Trophoblast cell (in vitro differentiated cells and primary cell): ENCODE data around the gene MUC6.

Experiments used
- DNase-seq, 2 donors: peaks; one replicate each; pipeline ENCODE4 v3.0.0-alpha.2; 2016
- H2AFZ ChIP-seq: 2 replicates; pipeline ENCODE4 v1.6.1; 2013; ENCODE audit warnings: low read length, moderate library complexity, mild to moderate bottlenecking; ENCODE audit not compliant: insufficient read depth, poor library complexity
- H2AK5ac ChIP-seq: 2 replicates; pipeline ENCODE4 v1.6.1; 2013; ENCODE audit warnings: mild to moderate bottlenecking, low read length
- H2BK120ac ChIP-seq: 2 replicates; pipeline ENCODE4 v1.6.1; 2013; ENCODE audit warnings: low read length, mild to moderate bottlenecking, moderate library complexity; ENCODE audit not compliant: insufficient read depth, poor library complexity
- H2BK12ac ChIP-seq: 2 replicates; pipeline ENCODE4 v1.6.1; 2013; ENCODE audit warnings: mild to moderate bottlenecking, low read length, moderate library complexity
- H2BK5ac ChIP-seq: 2 replicates; pipeline ENCODE4 v1.6.1; 2013; ENCODE audit warnings: low read length, low read depth, moderate library complexity, mild to moderate bottlenecking; ENCODE audit not compliant: poor library complexity
- H3K14ac ChIP-seq: 2 replicates; pipeline ENCODE4 v1.6.1; 2013; ENCODE audit warnings: mild to moderate bottlenecking, low read length
- H3K18ac ChIP-seq: 2 replicates; pipeline ENCODE4 v1.6.1; 2013; ENCODE audit warnings: mild to moderate bottlenecking, low read length
- H3K23ac ChIP-seq: 2 replicates; pipeline ENCODE4 v1.6.1; 2013; ENCODE audit warnings: low read length
- H3K27ac ChIP-seq: 2 replicates; pipeline ENCODE4 v1.5.1; 2013; ENCODE audit warnings: low read depth, mild to moderate bottlenecking, inconsistent platforms, low read length, moderate library complexity
- H3K27me3 ChIP-seq: 2 replicates; pipeline ENCODE4 v1.6.1; 2013; ENCODE audit warnings: inconsistent platforms, mild to moderate bottlenecking, low read length, moderate library complexity; ENCODE audit not compliant: insufficient read depth
- H3K36me3 ChIP-seq, 2 experiments: 1 replicate in 1 of 2; 2 replicates in 1 of 2; pipeline ENCODE4 v1.6.1; 2013; ENCODE audit warnings: low read length in 2 of 2, mild to moderate bottlenecking in 2 of 2, moderate library complexity in 1 of 2; ENCODE audit not compliant: insufficient read depth in 2 of 2, control insufficient read depth in 1 of 2
- H3K4ac ChIP-seq: 2 replicates; pipeline ENCODE4 v1.6.1; 2013; ENCODE audit warnings: low read depth, mild to moderate bottlenecking, low read length, moderate library complexity
- H3K4me1 ChIP-seq, 2 experiments: 1 replicate in 1 of 2; 2 replicates in 1 of 2; pipeline ENCODE4 v1.6.1; 2013; ENCODE audit warnings: low read length in 2 of 2, mild to moderate bottlenecking in 2 of 2, moderate library complexity in 1 of 2; ENCODE audit not compliant: insufficient read depth in 2 of 2, control insufficient read depth in 1 of 2
- H3K4me2 ChIP-seq: 2 replicates; pipeline ENCODE4 v1.6.1; 2013; ENCODE audit warnings: inconsistent platforms, mild to moderate bottlenecking, low read length, moderate library complexity
- H3K4me3 ChIP-seq: 2 replicates; pipeline ENCODE4 v1.5.1; 2013; ENCODE audit warnings: mild to moderate bottlenecking, low read depth, low read length, inconsistent platforms
- H3K79me1 ChIP-seq: one replicate; pipeline ENCODE4 v1.6.1; 2013; ENCODE audit warnings: low read length
- H3K79me2 ChIP-seq: 2 replicates; pipeline ENCODE4 v1.6.1; 2013; ENCODE audit warnings: low read length, mild to moderate bottlenecking; ENCODE audit not compliant: control insufficient read depth, insufficient read depth, poor library complexity
- H3K9ac ChIP-seq: 2 replicates; pipeline ENCODE4 v1.6.1; 2013; ENCODE audit warnings: mild to moderate bottlenecking, low read length
- H3K9me3 ChIP-seq: 2 replicates; pipeline ENCODE4 v1.6.1; 2013; ENCODE audit warnings: low read depth, mild to moderate bottlenecking, control low read depth, inconsistent platforms, low read length; ENCODE audit not compliant: insufficient read depth
- H4K12ac ChIP-seq: 2 replicates; pipeline ENCODE4 v1.6.1; 2013; ENCODE audit warnings: low read depth, mild to moderate bottlenecking, low read length, moderate library complexity
- H4K8ac ChIP-seq: 2 replicates; pipeline ENCODE4 v1.6.1; 2013; ENCODE audit warnings: low read depth, mild to moderate bottlenecking, low read length, moderate library complexity
- H4K91ac ChIP-seq: one replicate; pipeline ENCODE4 v1.6.1; 2013; ENCODE audit warnings: low read depth, mild to moderate bottlenecking, low read length, moderate library complexity
- WGBS: extraction: QIAGEN DNeasy Blood & Tissue Kit; methylation state at CpG from one replicate; pipeline ENCODE4 v1.1.7; 2013; ENCODE audit warnings: missing lambda C conversion rate; ENCODE audit not compliant: insufficient read length, insufficient coverage; ENCODE audit errors: extremely low coverage; 5-methylcytosine and 5-hydroxymethylcytosine counted together

The MUC6 gene

DNA sequence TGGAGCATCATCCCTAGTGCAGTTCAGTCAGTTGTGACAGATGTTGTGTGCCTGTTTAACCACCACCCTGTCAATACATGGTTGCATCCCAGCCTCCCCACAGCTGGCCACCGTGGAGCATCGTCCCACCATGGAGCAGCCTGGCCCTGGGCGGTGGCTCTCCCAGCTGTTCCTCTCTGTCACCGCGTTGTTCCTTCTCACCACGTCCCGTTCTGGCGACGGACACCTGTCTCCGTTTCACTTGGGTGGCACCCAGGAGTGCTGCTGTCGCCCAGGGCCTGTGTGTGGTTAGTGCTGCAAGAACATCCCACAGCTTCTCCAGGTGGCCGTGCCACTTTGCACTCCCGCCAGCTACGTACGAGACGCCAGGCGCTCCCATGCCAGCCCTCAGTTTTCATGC, 26.5 kb downstream of the MUC6 start:
- Histone ChIP-seq H2BK12ac (no peak overlapping the region), H3K14ac (no peak overlapping the region), H3K36me3 (peaks cover 65 to 74% of the 10 kb centered on the region in 2 experiments), H3K27me3 (no peaks in the 10 kb centered on the region), H2AFZ (no peak overlapping the region), H3K79me2 (no peaks in the 10 kb centered on the region), H4K8ac (no peak overlapping the region), H3K23ac (no peak overlapping the region), H2AK5ac (no peak overlapping the region), H3K79me1 (no peaks in the 10 kb centered on the region), H3K4ac (no peak overlapping the region), H4K91ac (no peak overlapping the region), H3K18ac (no peak overlapping the region), H3K27ac (no peak overlapping the region), H3K4me1 (no peaks in the 10 kb centered on the region), H2BK120ac (no peak overlapping the region), H2BK5ac (no peak overlapping the region), H3K4me2 (no peak overlapping the region), H3K9ac (no peak overlapping the region), H3K4me3 (no peak overlapping the region), H3K9me3 (peaks cover 3% of the 10 kb centered on the region), H4K12ac (no peak overlapping the region)
- WGBS = no CpG with 5 or more reads among the region's 17 CpGs
- DNase-seq = no peak

- H3K23ac ChIP-seq = no peak overlapping the region
- H2BK120ac ChIP-seq = no peak overlapping the region
Observed at GRCh38 chr11:1009371-1009770, 27.1 kb downstream of the MUC6 start.

GRCh38 chr11:1008803-1009145, 27.7 kb downstream of the MUC6 start:
- Histone ChIP-seq H3K79me2 (no peaks in the 10 kb centered on the region), H3K4me1 (no peaks in the 10 kb centered on the region), H3K36me3 (peaks cover 71 to 82% of the 10 kb centered on the region in 2 experiments), H4K12ac (no peak overlapping the region), H2BK12ac (no peak overlapping the region), H3K4me2 (no peak overlapping the region), H3K27ac (no peak overlapping the region), H3K27me3 (no peaks in the 10 kb centered on the region), H3K79me1 (no peaks in the 10 kb centered on the region), H3K4me3 (no peak overlapping the region), H3K18ac (no peak overlapping the region), H2BK5ac (no peak overlapping the region), H3K23ac (no peak overlapping the region), H3K14ac (no peak overlapping the region), H2AK5ac (no peak overlapping the region), H4K8ac (no peak overlapping the region), H3K9ac (no peak overlapping the region), H3K9me3 (peaks cover 3% of the 10 kb centered on the region), H2BK120ac (no peak overlapping the region), H2AFZ (no peak overlapping the region), H4K91ac (no peak overlapping the region), H3K4ac (no peak overlapping the region)
- WGBS = no CpG with 5 or more reads among the region's 11 CpGs
- DNase-seq = no peak

More at GRCh38 chr11:1009371-1009770, 27.1 kb downstream of the MUC6 start:
- no peak overlapping the region for H4K12ac ChIP-seq
- no peaks in the 10 kb centered on the region for H3K27me3 ChIP-seq
- no peak overlapping the region for H3K18ac ChIP-seq
- H2AFZ ChIP-seq = no peak overlapping the region
- H3K4me2 ChIP-seq = no peak overlapping the region
- H2BK12ac ChIP-seq = no peak overlapping the region
- no peaks in the 10 kb centered on the region for H3K79me2 ChIP-seq
- no peak overlapping the region for H3K9ac ChIP-seq
- no peak overlapping the region for H2BK5ac ChIP-seq
- H3K4ac ChIP-seq = no peak overlapping the region
- DNase-seq = no peak
- no peak overlapping the region for H4K91ac ChIP-seq
- H3K4me1 ChIP-seq = no peaks in the 10 kb centered on the region
- peaks cover 68 to 80% of the 10 kb centered on the region in 2 experiments for H3K36me3 ChIP-seq
- no peak overlapping the region for H3K4me3 ChIP-seq
- no peak overlapping the region for H3K14ac ChIP-seq
- no CpG with 5 or more reads among the region's 33 CpGs for WGBS
- peaks cover 3% of the 10 kb centered on the region for H3K9me3 ChIP-seq
- H3K27ac ChIP-seq = no peak overlapping the region
- no peak overlapping the region for H4K8ac ChIP-seq
- H3K79me1 ChIP-seq = no peaks in the 10 kb centered on the region
- H2AK5ac ChIP-seq = no peak overlapping the region

DNA sequence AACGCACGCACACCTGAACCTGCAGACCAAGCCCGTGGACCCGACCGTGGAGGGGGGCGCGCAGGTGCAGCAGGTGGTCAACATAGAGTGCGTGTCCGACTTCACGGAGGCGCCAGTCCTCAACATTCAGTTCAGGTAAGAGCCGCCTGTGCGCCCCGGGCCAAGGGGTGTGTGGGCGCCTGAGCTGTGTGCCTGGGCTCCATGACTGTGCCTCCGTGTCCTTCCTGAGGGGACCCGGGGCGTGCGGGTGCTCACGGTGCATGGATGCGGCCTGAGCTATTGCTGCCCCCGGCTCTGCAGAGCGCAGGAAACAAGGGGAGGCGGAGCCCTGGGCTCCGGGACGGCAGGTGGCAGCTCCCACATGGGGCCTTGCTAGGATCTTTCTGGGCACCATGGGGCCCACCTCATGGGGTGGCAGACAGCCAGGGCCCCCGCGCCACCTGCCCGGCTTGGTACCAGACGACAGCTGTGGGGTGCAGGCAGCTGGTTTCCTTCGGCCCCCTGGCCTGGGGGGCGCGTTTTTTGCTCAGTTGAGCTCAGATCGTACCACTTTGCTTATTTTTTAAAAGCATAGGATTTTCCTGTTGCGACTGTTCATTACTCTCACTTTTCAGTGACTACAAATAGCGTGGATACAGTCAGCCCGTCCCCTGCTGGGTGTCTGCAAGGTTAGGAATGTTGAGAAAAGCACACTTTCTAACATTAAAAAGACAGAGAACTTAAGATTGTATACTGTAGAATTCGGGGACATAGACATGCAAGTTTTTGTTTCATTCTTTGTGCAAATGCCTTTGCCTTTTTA, 28.3 kb downstream of the MUC6 start:
- Histone ChIP-seq H3K27me3 (no peaks in the 10 kb centered on the region), H3K14ac (no peak overlapping the region), H3K79me2 (no peaks in the 10 kb centered on the region), H3K36me3 (peaks cover 70 to 81% of the 10 kb centered on the region in 2 experiments), H2BK12ac (no peak overlapping the region), H3K4me3 (no peak overlapping the region), H4K8ac (no peak overlapping the region), H3K9ac (no peak overlapping the region), H3K9me3 (peaks cover 3% of the 10 kb centered on the region), H3K4me2 (no peak overlapping the region), H4K12ac (no peak overlapping the region), H3K79me1 (no peaks in the 10 kb centered on the region), H2AK5ac (no peak overlapping the region), H2BK5ac (no peak overlapping the region), H4K91ac (no peak overlapping the region), H3K4ac (no peak overlapping the region), H2AFZ (no peak overlapping the region), H3K18ac (no peak overlapping the region), H3K27ac (no peak overlapping the region), H3K23ac (no peak overlapping the region), H2BK120ac (no peak overlapping the region), H3K4me1 (no peaks in the 10 kb centered on the region)
- WGBS = no CpG with 5 or more reads among the region's 38 CpGs
- DNase-seq = no peak
